Aorta (tissue), 5 donors: Measurements from ENCODE around the gene PPFIA2. TPM values are rescaled to one million over a fixed set of nuclear protein-coding genes. Genes with fewer than 3 reads are reported as not detected.

Experiments used
- ATAC-seq: fragments of 200-7000 bp; cut with Tn5 transposase; one replicate; pipeline ENCODE4 v1.9.1; 2022; ENCODE audit warnings: moderate library complexity; ENCODE audit not compliant: low FRiP score
- DNase-seq, 2 donors: peaks; one replicate each; pipeline ENCODE4 v3.0.0-alpha.2; 2020
- H3K27ac ChIP-seq, 2 donors: one replicate each; pipeline ENCODE4 v1.5.1; 2013; ENCODE audit warnings: low read length in 2 of 2, mild to moderate bottlenecking in 2 of 2, moderate library complexity in 2 of 2, control low read depth in 1 of 2, inconsistent platforms in 1 of 2, low read depth in 1 of 2
- H3K27me3 ChIP-seq, 2 donors: one replicate each; pipeline ENCODE4 v1.6.1; 2013; ENCODE audit warnings: control low read depth in 1 of 2, low read length in 1 of 2, mild to moderate bottlenecking in 1 of 2, moderate library complexity in 1 of 2; ENCODE audit not compliant: insufficient read depth in 2 of 2, control insufficient read depth in 1 of 2
- H3K36me3 ChIP-seq, 2 donors: one replicate each; pipeline ENCODE4 v1.6.1; 2013; ENCODE audit warnings: control low read depth in 1 of 2, low read length in 1 of 2, mild to moderate bottlenecking in 1 of 2; ENCODE audit not compliant: insufficient read depth in 2 of 2, control insufficient read depth in 1 of 2
- H3K4me1 ChIP-seq, 2 donors: one replicate each; pipeline ENCODE4 v1.6.1; 2013; ENCODE audit warnings: low read length in 2 of 2, control low read depth in 1 of 2, mild to moderate bottlenecking in 1 of 2, moderate library complexity in 1 of 2; ENCODE audit not compliant: insufficient read depth in 2 of 2, control insufficient read depth in 1 of 2
- H3K4me3 ChIP-seq, 2 donors: one replicate each; pipeline ENCODE4 v1.5.1; 2013; ENCODE audit warnings: low read length in 2 of 2, control low read depth in 1 of 2, mild to moderate bottlenecking in 1 of 2
- H3K9me3 ChIP-seq: one replicate; pipeline ENCODE4 v1.6.1; 2013; ENCODE audit warnings: mild to moderate bottlenecking, low read length; ENCODE audit not compliant: control insufficient read depth
- WGBS, 2 donors: extraction: QIAGEN DNeasy Blood & Tissue Kit; methylation state at CpG; one replicate each; pipeline ENCODE4 v1.1.7; 2013; 5-methylcytosine and 5-hydroxymethylcytosine counted together
- intact Hi-C, 2 donors: fragments of 100-400 bp; cut with DNase I; formaldehyde crosslinking; loops; one replicate each; pipeline versions ENCODE4 v1.14.2 to v1.15.0; 2022
- polyA plus RNA-seq, 2 donors: library from polyadenylated mRNA; stranded (reverse); fragments of 200-250 nt; gene quantifications; one replicate each; pipeline ENCODE4 v1.2.3, GENCODE V29; 2013
- total RNA-seq, 2 donors: library from RNA; stranded (reverse); fragmentation: NEBNext Ultra II Directional; extraction: Animal tissue kit (Norgen Biotek cat#: 25700); gene quantifications; one replicate each; pipeline ENCODE4 v1.2.1, GENCODE V29; 2021
- donor health status: healthy with polysubstance abuse.
- donor health status: Bipolar disorder and iron deficiency.
- donor health status: DM: no; HTN: no; CAD: no.
- donor health status: DM: no; HTN: no; CAD: no.
- donor health status: DM: yes; HTN: yes; CAD: no.

The PPFIA2 gene
- total and polyA plus RNA-seq, 4 donors = 5.4 to 46.6 (median 15.7) TPM

- no peaks in the 10 kb centered on the region for H3K36me3 ChIP-seq
- H3K4me1 ChIP-seq = no peaks in the 10 kb centered on the region
- no peaks in the 10 kb centered on the region for H3K27me3 ChIP-seq
- ATAC-seq = no peak
- WGBS, 2 donors = 91 to 93% methylated on average over 3 of the region's 3 CpGs
- no peak for DNase-seq
- intact Hi-C loops = no loop called here
- no peak overlapping the region for H3K27ac ChIP-seq
- no peak overlapping the region for H3K4me3 ChIP-seq
- H3K9me3 ChIP-seq = no peaks in the 10 kb centered on the region
Measured at GRCh38 chr12:81465876-81466275, 293.3 kb downstream of the PPFIA2 start.

DNA sequence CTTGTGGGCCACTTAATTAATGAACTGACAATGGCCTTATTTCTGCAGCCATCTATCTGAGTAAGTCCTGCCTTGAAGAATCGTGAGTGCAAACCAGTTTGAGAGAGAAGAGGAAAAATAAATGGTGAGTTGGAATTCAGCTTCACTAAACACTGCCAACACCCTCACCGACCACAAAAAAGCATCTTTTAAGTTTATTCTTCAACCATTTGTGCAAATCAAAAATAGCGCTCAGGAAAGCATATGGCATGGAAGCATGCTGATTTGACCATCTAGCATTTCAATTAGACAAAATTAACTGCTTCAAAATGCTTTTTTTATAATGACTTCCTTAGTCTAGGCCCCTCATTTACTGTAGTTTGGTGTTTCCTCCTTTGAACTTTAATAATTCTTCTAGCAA is 294.0 kb downstream of the PPFIA2 start:
- WGBS, 2 donors = 60 to 73% methylated on average over 3 of the region's 3 CpGs
- intact Hi-C loops = no loop called here
- DNase-seq = no peak

DNA sequence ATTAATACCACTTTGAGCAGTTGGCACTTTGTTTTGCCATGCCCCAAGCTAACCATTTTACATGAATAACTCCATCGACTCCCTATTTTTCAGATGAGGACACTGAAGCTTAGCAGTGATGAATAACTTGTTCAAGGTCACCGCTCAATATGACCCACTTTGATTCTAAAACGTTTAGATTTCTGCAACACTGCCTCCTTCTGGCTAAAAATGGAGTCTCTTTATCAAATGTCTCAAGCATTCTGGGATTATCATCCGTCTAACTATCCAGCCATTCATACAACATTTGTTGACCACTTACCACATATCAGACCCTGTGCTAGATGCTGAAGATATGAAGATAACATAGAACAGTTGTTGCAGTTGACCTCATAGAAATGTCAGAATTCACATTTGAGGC is 298.0 kb downstream of the PPFIA2 start:
- DNase-seq (no peak), ATAC-seq (no peak)
- Histone ChIP-seq H3K9me3 (no peaks in the 10 kb centered on the region), H3K27ac (no peak overlapping the region), H3K36me3 (no peaks in the 10 kb centered on the region), H3K4me1 (no peaks in the 10 kb centered on the region), H3K4me3 (no peak overlapping the region), H3K27me3 (no peaks in the 10 kb centered on the region)
- WGBS, 2 donors = 65 to 66% methylated on average over 4 of the region's 4 CpGs
- intact Hi-C loops = no loop called here

More for the DNA sequence above, 294.0 kb downstream of the PPFIA2 start:
- Histone ChIP-seq H3K9me3 (no peaks in the 10 kb centered on the region), H3K36me3 (no peaks in the 10 kb centered on the region), H3K27ac (no peak overlapping the region), H3K27me3 (no peaks in the 10 kb centered on the region), H3K4me3 (no peak overlapping the region), H3K4me1 (no peaks in the 10 kb centered on the region)
- ATAC-seq = no peak

DNA sequence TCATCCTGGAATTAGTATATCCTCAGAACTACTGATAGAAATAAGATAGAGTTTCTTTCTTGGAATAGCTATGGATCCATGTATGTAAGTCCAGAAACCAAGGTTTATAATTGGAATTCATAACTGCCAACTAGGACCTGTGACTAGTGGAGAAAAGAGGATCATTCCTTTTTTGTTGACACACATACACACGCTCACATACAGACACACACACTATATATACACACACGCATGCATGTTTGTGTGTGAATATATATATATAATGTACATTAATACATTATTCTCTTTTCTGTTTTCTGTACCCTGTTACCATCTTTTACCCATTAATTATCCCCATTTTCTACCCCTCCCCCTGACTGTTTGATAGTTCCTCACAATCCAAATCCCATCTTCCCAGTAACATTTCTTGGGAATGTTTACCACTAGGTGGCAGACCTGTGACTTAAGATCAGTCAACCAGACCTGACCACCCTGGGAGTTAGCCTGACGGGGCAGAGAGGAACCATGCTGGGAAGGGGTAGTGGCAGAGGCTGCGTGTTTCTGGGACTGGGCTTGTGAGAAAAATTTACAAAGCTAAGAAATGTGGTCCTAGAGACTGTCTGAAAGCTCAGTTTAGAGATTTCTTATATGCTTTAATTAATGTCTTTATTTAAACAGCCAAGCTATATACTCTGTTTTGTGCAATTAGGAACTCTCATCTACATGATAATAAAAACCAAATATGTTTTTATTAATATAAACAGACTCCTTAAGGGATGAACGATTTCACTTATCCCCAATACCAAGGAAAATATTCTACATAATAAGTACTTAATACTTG is 308.0 kb downstream of the PPFIA2 start:
- Histone ChIP-seq H3K4me3 (no peak overlapping the region), H3K36me3 (no peaks in the 10 kb centered on the region), H3K9me3 (no peaks in the 10 kb centered on the region), H3K27ac (no peak overlapping the region), H3K27me3 (no peaks in the 10 kb centered on the region), H3K4me1 (no peaks in the 10 kb centered on the region)
- ATAC-seq = peak; percentile 60
- intact Hi-C loops = loop anchor here (2.0 to 5.0 kb wide), 2 partner anchors 176 kb away; no protein-coding TSS in a partner anchor
- WGBS, 2 donors = 40 to 41% methylated on average over 5 of the region's 5 CpGs
- no peak for DNase-seq

DNA sequence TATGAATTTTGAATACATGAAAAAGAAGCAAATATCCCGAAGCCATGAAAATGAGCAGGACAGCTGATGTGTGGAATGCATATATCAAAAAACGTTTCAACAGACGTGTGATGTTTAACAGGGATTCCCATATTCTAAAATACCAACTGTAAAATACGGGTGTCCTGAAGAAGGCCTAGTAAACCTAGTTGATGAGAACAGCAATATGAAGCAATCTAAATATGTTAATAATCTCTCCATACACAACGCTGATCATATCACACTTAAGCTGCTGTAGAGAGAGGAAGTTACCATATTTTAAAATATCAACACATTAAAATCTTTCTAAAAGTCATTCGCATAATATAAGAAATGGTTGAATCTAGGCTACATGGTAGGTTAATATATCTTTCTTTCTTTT is 317.5 kb downstream of the PPFIA2 start:
- ATAC-seq = no peak
- intact Hi-C loops = no loop called here
- 86 to 87% methylated on average over 6 of the region's 6 CpGs for WGBS, 2 donors

GRCh38 chr12:81440001-81440400 is 319.1 kb downstream of the PPFIA2 start:
- WGBS, 2 donors = 66 to 72% methylated on average over 3 of the region's 3 CpGs

More for the DNA sequence above, 317.5 kb downstream of the PPFIA2 start:
- H3K27ac ChIP-seq = no peak overlapping the region
- H3K36me3 ChIP-seq = no peaks in the 10 kb centered on the region
- no peak overlapping the region for H3K4me3 ChIP-seq
- no peaks in the 10 kb centered on the region for H3K4me1 ChIP-seq
- no peaks in the 10 kb centered on the region for H3K27me3 ChIP-seq
- no peaks in the 10 kb centered on the region for H3K9me3 ChIP-seq
- DNase-seq = no peak

GRCh38 chr12:81439344-81439743 is 319.8 kb downstream of the PPFIA2 start:
- H3K27me3 ChIP-seq = no peaks in the 10 kb centered on the region
- DNase-seq = no peak
- ATAC-seq = no peak
- intact Hi-C loops = no loop called here
- H3K36me3 ChIP-seq = no peaks in the 10 kb centered on the region
- no peaks in the 10 kb centered on the region for H3K4me1 ChIP-seq
- H3K4me3 ChIP-seq = no peak overlapping the region
- H3K9me3 ChIP-seq = no peaks in the 10 kb centered on the region
- no peak overlapping the region for H3K27ac ChIP-seq
- WGBS, 2 donors = 62 to 66% methylated on average over 5 of the region's 5 CpGs

More at GRCh38 chr12:81440001-81440400, 319.1 kb downstream of the PPFIA2 start:
- ATAC-seq = no peak
- Histone ChIP-seq H3K36me3 (no peaks in the 10 kb centered on the region), H3K27me3 (no peaks in the 10 kb centered on the region), H3K9me3 (no peaks in the 10 kb centered on the region), H3K4me1 (no peaks in the 10 kb centered on the region), H3K27ac (no peak overlapping the region), H3K4me3 (no peak overlapping the region)
- DNase-seq = no peak
- intact Hi-C loops = no loop called here

DNA sequence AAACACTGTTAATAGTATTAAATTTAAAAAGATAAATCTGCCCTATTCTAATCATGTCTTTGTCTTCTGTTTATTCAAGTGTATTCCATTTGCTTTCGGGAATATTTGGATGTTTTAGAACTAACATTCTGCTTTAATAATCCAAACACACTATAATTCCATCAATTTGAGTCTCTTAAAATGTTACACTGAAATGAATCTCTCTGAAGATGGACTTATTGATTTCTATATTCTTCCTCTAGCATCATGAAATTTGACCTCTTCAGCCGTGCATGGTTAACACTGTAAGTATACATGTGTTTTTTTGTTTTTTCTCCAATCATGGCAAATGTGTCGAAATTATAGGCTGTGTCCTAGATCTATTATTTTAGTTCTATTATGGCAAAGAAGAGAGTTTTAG is 342.1 kb downstream of the PPFIA2 start:
- intact Hi-C loops = no loop called here
- DNase-seq (no peak), ATAC-seq (no peak)
- H3K27me3 ChIP-seq = no peaks in the 10 kb centered on the region
- H3K36me3 ChIP-seq = no peaks in the 10 kb centered on the region
- no peak overlapping the region for H3K4me3 ChIP-seq
- WGBS, 2 donors = 49 to 63% methylated on average over 3 of the region's 3 CpGs
- H3K27ac ChIP-seq = no peak overlapping the region
- H3K4me1 ChIP-seq = no peaks in the 10 kb centered on the region
- peaks cover 1% of the 10 kb centered on the region for H3K9me3 ChIP-seq

DNA sequence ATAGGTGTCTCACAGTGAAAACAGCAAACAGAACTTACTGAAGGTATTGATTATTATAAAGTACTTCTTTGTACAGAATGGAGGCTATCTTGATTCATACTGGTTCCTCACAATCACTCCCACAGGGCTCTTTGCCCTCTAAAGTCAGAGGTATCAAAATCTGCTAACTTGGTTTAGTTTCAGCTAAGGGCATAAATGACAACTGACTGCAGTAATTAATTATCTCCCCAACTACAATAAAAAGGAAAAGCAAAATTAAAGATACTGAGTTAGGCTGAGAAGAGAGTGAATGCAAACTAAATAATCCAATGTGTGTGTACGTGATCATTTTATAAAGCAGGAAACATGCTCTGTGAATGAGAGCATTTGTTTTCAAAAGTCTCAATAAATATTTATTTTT is 342.6 kb downstream of the PPFIA2 start:
- no peaks in the 10 kb centered on the region for H3K36me3 ChIP-seq
- peaks cover 1% of the 10 kb centered on the region for H3K9me3 ChIP-seq
- 63 to 74% methylated on average over 1 of the region's 1 CpG for WGBS, 2 donors
- H3K4me1 ChIP-seq = no peaks in the 10 kb centered on the region
- DNase-seq = no peak
- ATAC-seq = no peak
- no peak overlapping the region for H3K4me3 ChIP-seq
- no peaks in the 10 kb centered on the region for H3K27me3 ChIP-seq
- intact Hi-C loops = no loop called here
- no peak overlapping the region for H3K27ac ChIP-seq
